GM19035 (cell line): ENCODE measurements around the gene NCOR1.

Experiments used
- ATAC-seq: cut with Tn5 transposase; IDR thresholded peaks from one replicate; pipeline ENCODE4 v1.9.1; 2021; ENCODE audit not compliant: unreplicated experiment

NCOR1 gene

DNA sequence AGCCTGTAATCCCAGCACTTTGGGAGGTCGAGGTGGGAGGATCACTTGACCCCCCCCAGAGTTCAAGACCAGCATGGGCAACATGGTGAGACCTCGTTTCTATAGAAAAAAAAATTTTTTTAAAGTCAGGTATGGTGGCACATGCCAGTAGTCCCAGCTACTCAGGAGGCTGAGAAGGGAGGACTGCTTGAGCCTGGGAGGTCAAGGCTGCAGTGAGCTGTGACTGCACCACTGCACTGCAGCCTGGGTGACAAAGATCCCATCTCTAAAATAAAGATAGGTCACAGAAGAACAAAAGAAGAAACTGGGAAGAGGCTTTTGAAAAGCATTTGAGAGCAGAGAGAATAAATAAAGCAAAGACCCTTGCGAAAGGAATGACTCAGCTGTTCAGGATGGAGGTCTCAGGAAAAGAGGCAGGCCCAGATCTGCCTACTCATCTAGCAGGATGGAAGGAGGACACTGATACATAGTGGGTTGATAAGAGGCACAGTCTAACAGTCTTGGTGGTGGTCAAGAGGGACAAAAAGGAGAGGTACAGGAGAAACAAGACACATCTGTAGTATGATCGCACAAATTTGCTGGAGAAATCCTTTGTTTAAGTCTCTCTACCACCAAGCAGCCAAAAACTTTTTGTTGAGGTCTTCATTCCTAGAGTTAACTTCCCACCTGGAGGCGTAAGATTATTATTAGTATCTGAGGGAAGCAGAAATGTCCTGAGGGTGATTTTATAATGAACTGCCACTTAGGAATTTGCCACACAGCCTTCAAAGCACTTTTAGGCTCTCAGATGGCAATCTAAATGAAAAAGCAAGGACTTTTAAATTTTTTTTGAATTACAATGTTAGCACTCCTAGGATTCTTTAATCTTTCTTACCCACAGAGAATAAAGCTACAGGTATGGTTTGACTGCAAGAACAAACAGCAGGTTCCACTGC is 233.4 kb downstream of the NCOR1 start:
- ATAC-seq, result no peak

GRCh38 chr17:15981208-15981607 is 234.1 kb downstream of the NCOR1 start:
- ATAC-seq, result no peak
